MM.1S (cell line): ENCODE results near the gene YWHAE.

Source experiments
- CTCF ChIP-seq: fragments of 300-600 bp; sonication (generic); IDR thresholded peaks from 2 replicates; pipeline ENCODE4 v1.5.1; 2016; ENCODE audit warnings: antibody characterized with exemption, low read length, mixed read lengths
- EZH2 ChIP-seq: fragments of 300-600 bp; sonication (generic); optimal IDR thresholded peaks from 2 replicates; pipeline ENCODE3; 2017; ENCODE audit warnings: low read depth, mild to moderate bottlenecking, antibody characterized with exemption, low read length, mixed read lengths
- EZH2phosphoT487 ChIP-seq: fragments of 300-600 bp; sonication (generic); IDR thresholded peaks from 2 replicates; pipeline ENCODE4 v1.6.1; 2018; ENCODE audit warnings: antibody characterized with exemption, low read length

GRCh38 chr17:1312261-1312870 is 87.7 kb downstream of the YWHAE start:
- TF ChIP-seq CTCF (no peak), EZH2 (no peak), EZH2phosphoT487 (no peak)
